ENCODE results near the gene LIPF. TPM values are rescaled to one million over a fixed set of nuclear protein-coding genes. Genes with fewer than 3 reads are reported as not detected.

The LIPF gene
- polyA plus RNA-seq, 1 of the 3 experiments (the other 2 are of a cell fraction) = 0.07 TPM

GRCh38 chr10:88668465-88668864, 4.2 kb downstream of the LIPF start:
- H3K27me3 ChIP-seq (ENCODE audit: insufficient read depth) = no peaks in the 10 kb centered on the region
- H3K4me1 ChIP-seq (ENCODE audit: control insufficient read depth in 1 of 2, insufficient read depth in 2 of 2, low read depth in 1 of 2, low read length in 1 of 2) = no peaks in the 10 kb centered on the region
- no peaks in the 10 kb centered on the region for H3K9me2 ChIP-seq
- no peak overlapping the region for H3K27ac ChIP-seq (ENCODE audit: low read depth in 2 of 2, low read length in 1 of 2)
- H3K79me2 ChIP-seq (ENCODE audit: insufficient read depth) = no peaks in the 10 kb centered on the region
- TF ChIP-seq USF2 (IDR thresholded peaks at IDR 0.05; ENCODE audit: borderline replicate concordance, low read depth, low read length) (no peak), POLR2AphosphoS5 (IDR thresholded peaks at IDR 0.05; ENCODE audit: low read depth, low read length) (no peak), TEAD4 (IDR thresholded peaks at IDR 0.05; ENCODE audit: borderline replicate concordance, insufficient read depth) (no peak), TCF12 (IDR thresholded peaks at IDR 0.05) (no peak), EZH2phosphoT487 (IDR thresholded peaks at IDR 0.05; ENCODE audit: borderline replicate concordance, low read depth) (no peak)
- H3K9me3 ChIP-seq = no peaks in the 10 kb centered on the region
- CTCF ChIA-PET = no interaction called here
- no peak overlapping the region for H3K4me2 ChIP-seq
- DNase-seq = no peak
- 86% methylated on average over 1 of the region's 1 CpG for WGBS (ENCODE audit: low lambda C conversion rate)
- H2AFZ ChIP-seq (ENCODE audit: low read depth) = no peak overlapping the region
- H3K36me3 ChIP-seq (replicated peaks in 1 of 2; ENCODE audit: control insufficient read depth in 1 of 2, insufficient read depth in 2 of 2, low read length in 1 of 2) = no peaks in the 10 kb centered on the region
- H3F3A ChIP-seq (replicated peaks; ENCODE audit: insufficient read depth) = no peaks in the 10 kb centered on the region
- H3K4me3 ChIP-seq (ENCODE audit: low read depth in 2 of 2, low read length in 1 of 2) = no peak overlapping the region
- POLR2A ChIA-PET = no interaction called here
- no peak overlapping the region for H3K9ac ChIP-seq
- H4K20me1 ChIP-seq (ENCODE audit: insufficient read depth) = no peaks in the 10 kb centered on the region

- no peaks in the 10 kb centered on the region for H3K79me2 ChIP-seq (ENCODE audit: insufficient read depth)
- no peaks in the 10 kb centered on the region for H4K20me1 ChIP-seq (ENCODE audit: insufficient read depth)
- CTCF ChIA-PET = interaction anchor here (1.4 kb wide), 1 partner anchor 17 kb away, joined by 3 read pairs; no protein-coding TSS in a partner anchor
- H3K4me1 ChIP-seq (ENCODE audit: control insufficient read depth in 1 of 2, insufficient read depth in 2 of 2, low read depth in 1 of 2, low read length in 1 of 2) = no peaks in the 10 kb centered on the region
- no peak overlapping the region for H2AFZ ChIP-seq (ENCODE audit: low read depth)
- no peaks in the 10 kb centered on the region for H3K9me3 ChIP-seq
- H3K36me3 ChIP-seq (replicated peaks in 1 of 2; ENCODE audit: control insufficient read depth in 1 of 2, insufficient read depth in 2 of 2, low read length in 1 of 2) = no peaks in the 10 kb centered on the region
- H3K4me2 ChIP-seq = no peak overlapping the region
- H3K27ac ChIP-seq (ENCODE audit: low read depth in 2 of 2, low read length in 1 of 2) = no peak overlapping the region
- no peak overlapping the region for H3K4me3 ChIP-seq (ENCODE audit: low read depth in 2 of 2, low read length in 1 of 2)
- no peaks in the 10 kb centered on the region for H3F3A ChIP-seq (replicated peaks; ENCODE audit: insufficient read depth)
- no peaks in the 10 kb centered on the region for H3K27me3 ChIP-seq (ENCODE audit: insufficient read depth)
- no peaks in the 10 kb centered on the region for H3K9me2 ChIP-seq
- 58% methylated on average over 2 of the region's 2 CpGs for WGBS (ENCODE audit: low lambda C conversion rate)
- no peak overlapping the region for H3K9ac ChIP-seq
- TF ChIP-seq MEF2A (IDR thresholded peaks at IDR 0.05; ENCODE audit: borderline replicate concordance, low read depth) (no peak), ELF1 (IDR thresholded peaks at IDR 0.05) (no peak)
- no peak for DNase-seq
- POLR2A ChIA-PET = no interaction called here
Measured at GRCh38 chr10:88670497-88670896, 6.3 kb downstream of the LIPF start.

- TF ChIP-seq JUND (IDR thresholded peaks at IDR 0.05) = no peak
- no peak for TF ChIP-seq EZH2phosphoT487 (IDR thresholded peaks at IDR 0.05; ENCODE audit: borderline replicate concordance, low read depth)
- TF ChIP-seq FOXJ3 (CRISPR knock-in tag; IDR thresholded peaks at IDR 0.05) = no peak
- no peak for TF ChIP-seq RAD21 (IDR thresholded peaks at IDR 0.05; ENCODE audit: low read length)
- TF ChIP-seq POLR2AphosphoS5 (IDR thresholded peaks at IDR 0.05; ENCODE audit: low read depth, low read length) = no peak
- TF ChIP-seq, protein P1, sequence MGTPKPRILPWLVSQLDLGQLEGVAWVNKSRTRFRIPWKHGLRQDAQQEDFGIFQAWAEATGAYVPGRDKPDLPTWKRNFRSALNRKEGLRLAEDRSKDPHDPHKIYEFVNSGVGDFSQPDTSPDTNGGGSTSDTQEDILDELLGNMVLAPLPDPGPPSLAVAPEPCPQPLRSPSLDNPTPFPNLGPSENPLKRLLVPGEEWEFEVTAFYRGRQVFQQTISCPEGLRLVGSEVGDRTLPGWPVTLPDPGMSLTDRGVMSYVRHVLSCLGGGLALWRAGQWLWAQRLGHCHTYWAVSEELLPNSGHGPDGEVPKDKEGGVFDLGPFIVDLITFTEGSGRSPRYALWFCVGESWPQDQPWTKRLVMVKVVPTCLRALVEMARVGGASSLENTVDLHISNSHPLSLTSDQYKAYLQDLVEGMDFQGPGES (IDR thresholded peaks at IDR 0.05; ENCODE audit: low read depth, low read length) = no peak
- TF ChIP-seq NFIC (IDR thresholded peaks at IDR 0.05; ENCODE audit: borderline replicate concordance) = no peak
- no peak for TF ChIP-seq USF2 (IDR thresholded peaks at IDR 0.05; ENCODE audit: borderline replicate concordance, low read depth, low read length)
- TF ChIP-seq RXRA (IDR thresholded peaks at IDR 0.05; ENCODE audit: borderline replicate concordance, low read depth) = no peak
- no peak for TF ChIP-seq SIN3A (IDR thresholded peaks at IDR 0.05; ENCODE audit: borderline replicate concordance, low read depth, low read length)
- no peak for TF ChIP-seq ELF1 (IDR thresholded peaks at IDR 0.05)
- no peak for TF ChIP-seq EP300 (IDR thresholded peaks at IDR 0.05; ENCODE audit: borderline replicate concordance in 1 of 2, low read depth in 1 of 2, low read length in 1 of 2)
- TF ChIP-seq, protein P2, sequence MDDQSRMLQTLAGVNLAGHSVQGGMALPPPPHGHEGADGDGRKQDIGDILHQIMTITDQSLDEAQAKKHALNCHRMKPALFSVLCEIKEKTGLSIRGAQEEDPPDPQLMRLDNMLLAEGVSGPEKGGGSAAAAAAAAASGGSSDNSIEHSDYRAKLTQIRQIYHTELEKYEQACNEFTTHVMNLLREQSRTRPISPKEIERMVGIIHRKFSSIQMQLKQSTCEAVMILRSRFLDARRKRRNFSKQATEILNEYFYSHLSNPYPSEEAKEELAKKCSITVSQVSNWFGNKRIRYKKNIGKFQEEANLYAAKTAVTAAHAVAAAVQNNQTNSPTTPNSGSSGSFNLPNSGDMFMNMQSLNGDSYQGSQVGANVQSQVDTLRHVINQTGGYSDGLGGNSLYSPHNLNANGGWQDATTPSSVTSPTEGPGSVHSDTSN (IDR thresholded peaks at IDR 0.05) = no peak
- no peak for TF ChIP-seq RFX5 (IDR thresholded peaks at IDR 0.05; ENCODE audit: low read length)
- no peak for TF ChIP-seq TCF12 (IDR thresholded peaks at IDR 0.05)
- no peak for DNase-seq
- Histone ChIP-seq H3K4me1 (ENCODE audit: control insufficient read depth in 1 of 2, insufficient read depth in 2 of 2, low read depth in 1 of 2, low read length in 1 of 2) (no peaks in the 10 kb centered on the region), H2AFZ (ENCODE audit: low read depth) (peak overlapping the region; percentile 22; the same call in 1 of the 2 replicates), H3K4me2 (no peak overlapping the region), H3K9me3 (no peaks in the 10 kb centered on the region), H3F3A (replicated peaks; ENCODE audit: insufficient read depth) (no peaks in the 10 kb centered on the region), H3K36me3 (replicated peaks in 1 of 2; ENCODE audit: control insufficient read depth in 1 of 2, insufficient read depth in 2 of 2, low read length in 1 of 2) (no peaks in the 10 kb centered on the region), H4K20me1 (ENCODE audit: insufficient read depth) (no peaks in the 10 kb centered on the region), H3K4me3 (ENCODE audit: low read depth in 2 of 2, low read length in 1 of 2) (no peak overlapping the region), H3K9ac (no peak overlapping the region), H3K27me3 (ENCODE audit: insufficient read depth) (no peaks in the 10 kb centered on the region), H3K9me2 (no peaks in the 10 kb centered on the region), H3K79me2 (ENCODE audit: insufficient read depth) (no peaks in the 10 kb centered on the region), H3K27ac (ENCODE audit: low read depth in 2 of 2, low read length in 1 of 2) (no peak overlapping the region)
- ChIA-PET CTCF (interaction anchor here (0.7 to 1.2 kb wide), 2 partner anchors 9 to 15 kb away, joined by 3 read pairs; no protein-coding TSS in a partner anchor), POLR2A (no interaction called here)
- WGBS (ENCODE audit: low lambda C conversion rate) = 86% methylated on average over 2 of the region's 2 CpGs
Measured at GRCh38 chr10:88672041-88672440, 7.8 kb downstream of the LIPF start.

Measured in SK-N-SH (cell line).